K562 (cell line): ENCODE data around the gene CHPF. TPM values are rescaled to one million over a fixed set of nuclear protein-coding genes. Genes with fewer than 3 reads are reported as not detected.
A peak's percentile ranks its signal among the peaks of the same experiment; 100 is the strongest.

ENCODE experiments used
- FOXK1 ChIP-seq: sonication (generic); formaldehyde crosslinking; IDR thresholded peaks from 2 replicates; pipeline ENCODE4 v1.8.0; 2022; ENCODE audit warnings: missing genetic modification reagents, mild to moderate bottlenecking, borderline replicate concordance
- FOXP1 ChIP-seq: sonication (generic); formaldehyde crosslinking; IDR thresholded peaks from 2 replicates; pipeline ENCODE4 v1.8.0; 2022; ENCODE audit warnings: mild to moderate bottlenecking, missing genetic modification reagents
- HCFC1 ChIP-seq: IDR thresholded peaks from 2 replicates; pipeline ENCODE4 v1.6.1; 2012; ENCODE audit warnings: low read depth, low read length, improper control_type of control experiment
- HDAC1 ChIP-seq, 2 experiments: fragments of 450-650 bp; IDR thresholded peaks; 2 replicates each; pipeline ENCODE4 v1.6.1; 2016 to 2017; ENCODE audit warnings: inconsistent platforms in 1 of 2, mild to moderate bottlenecking in 1 of 2, moderate library complexity in 1 of 2
- HLTF ChIP-seq: fragments of 450-650 bp; IDR thresholded peaks from 2 replicates; pipeline ENCODE4 v1.6.1; 2016
- IRF1 ChIP-seq: sonication (generic); formaldehyde crosslinking; IDR thresholded peaks from 2 replicates; pipeline ENCODE4 v1.8.0; 2022; ENCODE audit warnings: missing genetic modification reagents, mild to moderate bottlenecking, borderline replicate concordance
- MGA ChIP-seq: fragments of 450-650 bp; IDR thresholded peaks from 2 replicates; pipeline ENCODE4 v1.6.1; 2016; ENCODE audit warnings: mild to moderate bottlenecking, moderate library complexity
- RBM22 ChIP-seq: fragments of 200-400 bp; formaldehyde crosslinking; IDR thresholded peaks from 2 replicates; pipeline ENCODE4 v1.6.1; 2018; ENCODE audit warnings: low read length, low read depth; ENCODE audit not compliant: poor library complexity, severe bottlenecking
- RNF2 ChIP-seq: sonication (generic); IDR thresholded peaks from 2 replicates; pipeline ENCODE4 v1.6.1; 2016
- SAP30 ChIP-seq: fragments of 200-600 bp; sonication (generic); IDR thresholded peaks from 2 replicates; pipeline ENCODE4 v1.6.1; 2012; ENCODE audit warnings: borderline replicate concordance, low read depth, mild to moderate bottlenecking, moderate library complexity, low read length, control low read depth, inconsistent platforms; ENCODE audit not compliant: insufficient read depth, poor library complexity, severe bottlenecking
- TEAD4 ChIP-seq, 2 experiments: sonication (generic) in 1 of 2; formaldehyde crosslinking in 1 of 2; IDR thresholded peaks; 2 replicates each; pipeline versions ENCODE4 v1.6.1 to v1.8.0; 2012 to 2022; ENCODE audit warnings: borderline replicate concordance in 1 of 2, inconsistent platforms in 1 of 2, low read length in 1 of 2, mild to moderate bottlenecking in 1 of 2, missing genetic modification reagents in 1 of 2
- TFAP4 ChIP-seq: sonication (generic); formaldehyde crosslinking; IDR thresholded peaks from 2 replicates; pipeline ENCODE4 v1.8.0; 2022; ENCODE audit warnings: missing genetic modification reagents, mild to moderate bottlenecking, moderate library complexity, borderline replicate concordance
- XRCC5 ChIP-seq: fragments of 200-400 bp; formaldehyde crosslinking; IDR thresholded peaks from 2 replicates; pipeline ENCODE4 v1.6.1; 2017; ENCODE audit warnings: low read depth, mild to moderate bottlenecking, low read length
- polyA plus RNA-seq, 8 experiments: library from polyadenylated mRNA; depleted of rRNA in 4 of 8; stranded (reverse) in 5 of 8; unstranded in 3 of 8; fragments of >200 nt; fragmentation: Nextera tagmentation in 2 of 8; fragmentation: Illumina TruSeq in 1 of 8; extraction: Ambion mirVana in 2 of 8; extraction: Trizol in 1 of 8; gene quantifications; 2 replicates each; pipeline versions ENCODE4 v1.2.1 to v1.2.3, GENCODE V29; 2011 to 2014; ENCODE audit warnings: inconsistent platforms in 1 of 8, missing spikeins in 1 of 8
- total RNA-seq, 7 experiments: library from RNA; depleted of rRNA in 6 of 7; stranded (reverse); fragments of >200 nt in 6 of 7; fragmentation: Illumina TruSeq in 2 of 7; extraction: Trizol in 2 of 7; gene quantifications; 2 replicates each; pipeline versions ENCODE4 v1.2.1 to v1.2.3, GENCODE V29; 2011 to 2021; ENCODE audit warnings: low replicate concordance in 1 of 7

CHPF gene
- total and polyA plus RNA-seq, 9 of the 15 experiments (the other 6 are each of a cell fraction or from before 2014, with no cell fraction given) = 0.15 to 57.2 (median 7.9) TPM

GRCh38 chr2:219541611-219542180 lies 1.9 kb downstream of the CHPF start (continued):
- TF ChIP-seq HCFC1 (0 out of 2 replicates have a peak, but pooled peaks have one; percentile 32), SAP30 (peak; percentile 34), IRF1 (peak; percentile 25; the same call in 1 of the 2 replicates), XRCC5 (0 out of 2 replicates have a peak, but pooled peaks have one; percentile 37), FOXK1 (CRISPR knock-in tag) (peak; percentile 84; the same call in 1 of the 2 replicates), RNF2 (no peak), TFAP4 (peak; percentile 84), FOXP1 (CRISPR knock-in tag) (peak; percentile 88), HLTF (0 out of 2 replicates have a peak, but pooled peaks have one; percentile 73), MGA (peak; percentile 69), HDAC1 (IDR thresholded peaks at IDR 0.05) (peak in 1 of 2 experiments; percentile 58; a peak in 2 of 4 replicates), TEAD4 (IDR thresholded peaks at IDR 0.05; ENCODE audit: low read length) (no peak), TEAD4 (CRISPR knock-in tag; IDR thresholded peaks at IDR 0.05; ENCODE audit: borderline replicate concordance) (peak; percentile 51; the same call in 1 of the 2 replicates), RBM22 (peak; percentile 68)
